ENCODE data around the gene CACNG3.

GRCh38 chr16:24396350-24397271, 140.5 kb downstream of the CACNG3 start:
- TF ChIP-seq CTCF (IDR thresholded peaks at IDR 0.05) (no peak), POLR2A (IDR thresholded peaks at IDR 0.05) (no peak)
